Measurements from ENCODE around the gene ZNF354B.
"Not testable (repeated sequence)": the region's sequence is repeated elsewhere in the genome, so short reads cannot be mapped to it uniquely, and the experiment has no call there.

Gene ZNF354B

GRCh38 chr5:178840399-178840798 is 19.4 kb upstream of the ZNF354B start:
- not testable (repeated sequence) for H3K27me3 ChIP-seq (ENCODE audit: control insufficient read depth, insufficient read depth, low read length)

DNA sequence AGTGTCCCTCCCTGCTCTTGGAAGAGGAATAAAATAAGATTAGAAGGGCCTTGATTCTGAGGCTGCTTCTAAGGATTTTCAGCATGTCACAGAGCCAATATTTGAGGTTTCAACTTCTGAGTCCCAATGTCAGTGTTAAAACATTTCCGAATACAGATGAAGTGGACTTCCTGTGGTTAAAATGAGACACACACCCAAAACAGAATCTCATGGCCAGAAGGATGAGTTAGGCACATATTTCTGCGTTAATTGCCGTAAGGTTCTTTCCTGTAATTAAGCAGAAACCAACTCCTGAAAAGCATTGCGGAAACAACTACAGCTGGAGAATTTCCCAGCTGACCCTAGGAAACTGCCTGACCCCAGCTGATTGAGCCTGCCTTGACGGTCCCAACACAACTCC is 10.4 kb upstream of the ZNF354B start:
- Histone ChIP-seq H3K4me1 (ENCODE audit: control insufficient read depth, insufficient read depth, low read length) (no peaks in the 10 kb centered on the region), H3K27ac (ENCODE audit: low read depth, low read length) (no peak overlapping the region), H3K9ac (ENCODE audit: low read length) (no peak overlapping the region), H3K36me3 (ENCODE audit: control insufficient read depth, insufficient read depth, low read length) (no peaks in the 10 kb centered on the region), H3K4me3 (ENCODE audit: low read length) (no peak overlapping the region), H3K27me3 (ENCODE audit: control insufficient read depth, insufficient read depth, low read length) (no peaks in the 10 kb centered on the region)

More at GRCh38 chr5:178840399-178840798, 19.4 kb upstream of the ZNF354B start:
- H3K9ac ChIP-seq (ENCODE audit: low read length); H3K36me3 ChIP-seq (ENCODE audit: control insufficient read depth, insufficient read depth, low read length); H3K4me3 ChIP-seq (ENCODE audit: low read length); H3K4me1 ChIP-seq (ENCODE audit: control insufficient read depth, insufficient read depth, low read length); H3K27ac ChIP-seq (ENCODE audit: low read depth, low read length): not testable (repeated sequence)

DNA sequence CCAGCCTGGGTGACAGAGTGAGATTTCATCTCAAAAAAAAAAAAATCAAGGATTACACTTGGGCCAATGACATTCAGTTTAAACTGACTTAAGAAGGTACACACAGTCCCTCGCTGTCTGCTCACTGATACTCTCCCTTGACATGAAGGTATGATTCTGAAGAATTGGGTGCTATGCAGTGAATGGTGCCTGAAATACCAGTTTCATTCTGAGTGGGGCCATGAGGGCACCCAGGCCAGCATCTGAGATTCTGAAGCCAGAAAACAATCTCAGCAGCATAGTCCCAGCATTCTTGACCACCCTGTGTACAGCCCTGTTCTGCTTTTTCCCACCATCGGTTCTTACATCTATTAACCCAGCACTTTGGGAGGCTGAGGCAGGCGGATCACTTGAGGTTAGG is 7.8 kb upstream of the ZNF354B start:
- Histone ChIP-seq H3K36me3 (ENCODE audit: control insufficient read depth, insufficient read depth, low read length) (no peaks in the 10 kb centered on the region), H3K4me1 (ENCODE audit: control insufficient read depth, insufficient read depth, low read length) (no peaks in the 10 kb centered on the region), H3K9ac (ENCODE audit: low read length) (no peak overlapping the region), H3K27ac (ENCODE audit: low read depth, low read length) (no peak overlapping the region), H3K27me3 (ENCODE audit: control insufficient read depth, insufficient read depth, low read length) (no peaks in the 10 kb centered on the region), H3K4me3 (ENCODE audit: low read length) (no peak overlapping the region)

DNA sequence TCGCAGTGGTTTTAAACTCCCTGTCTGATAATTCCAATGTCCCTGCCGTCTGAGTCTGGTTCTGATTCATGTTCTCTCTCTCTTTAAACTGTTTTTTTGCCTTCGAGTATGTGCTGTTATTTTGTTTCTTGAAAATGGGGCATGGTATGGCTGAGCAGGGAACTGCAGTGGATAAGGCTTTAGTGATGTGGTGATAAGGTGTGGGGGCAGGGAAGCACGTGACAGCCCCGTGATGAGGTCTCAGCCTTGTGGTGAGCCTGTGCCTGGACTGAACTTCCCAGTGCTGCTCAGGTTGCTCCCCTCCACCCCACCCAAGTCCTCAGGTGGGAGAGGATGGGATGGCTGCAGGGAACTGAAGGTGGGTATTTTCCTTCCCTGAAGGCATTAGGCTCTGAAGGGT is 5.5 kb upstream of the ZNF354B start:
- H3K36me3 ChIP-seq (ENCODE audit: control insufficient read depth, insufficient read depth, low read length), result no peaks in the 10 kb centered on the region
- no peak overlapping the region for H3K27ac ChIP-seq (ENCODE audit: low read depth, low read length)
- H3K4me1 ChIP-seq (ENCODE audit: control insufficient read depth, insufficient read depth, low read length), result no peaks in the 10 kb centered on the region
- H3K9ac ChIP-seq (ENCODE audit: low read length), result no peak overlapping the region
- H3K27me3 ChIP-seq (ENCODE audit: control insufficient read depth, insufficient read depth, low read length), result no peaks in the 10 kb centered on the region
- H3K4me3 ChIP-seq (ENCODE audit: low read length), result no peak overlapping the region

- Histone ChIP-seq H3K27ac (ENCODE audit: low read depth, low read length) (peak overlapping the region; percentile 68), H3K4me3 (ENCODE audit: low read length) (peak overlapping the region; percentile 74)
- not testable (repeated sequence) for H3K9ac ChIP-seq (ENCODE audit: low read length); H3K4me1 ChIP-seq (ENCODE audit: control insufficient read depth, insufficient read depth, low read length); H3K27me3 ChIP-seq (ENCODE audit: control insufficient read depth, insufficient read depth, low read length); H3K36me3 ChIP-seq (ENCODE audit: control insufficient read depth, insufficient read depth, low read length)
Measured at GRCh38 chr5:178860615-178861014, 862 bp downstream of the ZNF354B start.

DNA sequence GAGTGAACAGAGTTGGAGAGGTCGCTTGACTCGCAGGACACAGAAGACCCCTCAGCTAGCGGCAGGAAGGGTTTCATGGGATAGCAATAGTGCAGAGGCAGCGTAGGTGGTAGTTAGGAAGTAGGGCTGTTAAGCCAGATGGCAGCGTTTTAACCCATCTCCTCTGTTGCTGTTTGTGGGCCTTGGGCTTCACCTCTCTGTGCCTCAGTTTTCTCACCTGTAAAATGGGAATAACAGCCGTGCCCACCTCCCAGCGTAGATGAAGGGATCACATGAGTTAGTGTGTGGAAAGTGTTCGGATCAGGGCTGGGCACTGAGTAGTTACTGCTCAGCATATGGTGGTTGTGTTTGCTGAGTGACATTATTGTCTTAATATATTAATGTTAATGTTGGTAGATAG is 1.9 kb downstream of the ZNF354B start:
- no peak overlapping the region for H3K4me3 ChIP-seq (ENCODE audit: low read length)
- no peaks in the 10 kb centered on the region for H3K27me3 ChIP-seq (ENCODE audit: control insufficient read depth, insufficient read depth, low read length)
- H3K36me3 ChIP-seq (ENCODE audit: control insufficient read depth, insufficient read depth, low read length), result peaks cover 6% of the 10 kb centered on the region
- peaks cover 4% of the 10 kb centered on the region for H3K4me1 ChIP-seq (ENCODE audit: control insufficient read depth, insufficient read depth, low read length)
- no peak overlapping the region for H3K27ac ChIP-seq (ENCODE audit: low read depth, low read length)
- no peak overlapping the region for H3K9ac ChIP-seq (ENCODE audit: low read length)

GRCh38 chr5:178866946-178867345 is 7.2 kb downstream of the ZNF354B start:
- H3K4me1 ChIP-seq (ENCODE audit: control insufficient read depth, insufficient read depth, low read length), result no peaks in the 10 kb centered on the region
- no peak overlapping the region for H3K4me3 ChIP-seq (ENCODE audit: low read length)
- H3K9ac ChIP-seq (ENCODE audit: low read length), result no peak overlapping the region
- H3K27ac ChIP-seq (ENCODE audit: low read depth, low read length), result no peak overlapping the region
- H3K36me3 ChIP-seq (ENCODE audit: control insufficient read depth, insufficient read depth, low read length), result peaks cover 25% of the 10 kb centered on the region
- H3K27me3 ChIP-seq (ENCODE audit: control insufficient read depth, insufficient read depth, low read length), result no peaks in the 10 kb centered on the region

DNA sequence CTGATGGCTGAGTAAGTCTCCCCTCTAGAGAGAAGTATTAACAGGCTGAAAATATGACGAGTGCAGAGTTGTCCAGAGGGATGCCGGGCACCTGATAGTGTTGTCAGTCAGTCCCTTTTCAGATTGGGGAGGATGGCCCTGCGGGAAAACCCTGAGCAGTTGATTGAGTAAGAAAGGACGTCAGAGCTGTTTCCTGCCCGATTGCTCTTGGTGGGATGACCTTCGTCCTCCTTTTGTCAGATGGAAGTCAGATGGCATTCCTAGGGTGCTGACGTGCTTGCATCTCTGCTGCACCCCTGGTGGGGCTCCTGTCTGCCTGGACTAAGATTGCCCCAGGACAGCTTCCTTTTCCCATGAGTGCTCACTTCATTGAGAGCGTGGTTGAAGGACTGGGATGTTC is 9.8 kb downstream of the ZNF354B start:
- Histone ChIP-seq H3K36me3 (ENCODE audit: control insufficient read depth, insufficient read depth, low read length) (peaks cover 27% of the 10 kb centered on the region), H3K9ac (ENCODE audit: low read length) (no peak overlapping the region), H3K27me3 (ENCODE audit: control insufficient read depth, insufficient read depth, low read length) (no peaks in the 10 kb centered on the region), H3K4me3 (ENCODE audit: low read length) (no peak overlapping the region), H3K4me1 (ENCODE audit: control insufficient read depth, insufficient read depth, low read length) (no peaks in the 10 kb centered on the region), H3K27ac (ENCODE audit: low read depth, low read length) (no peak overlapping the region)

DNA sequence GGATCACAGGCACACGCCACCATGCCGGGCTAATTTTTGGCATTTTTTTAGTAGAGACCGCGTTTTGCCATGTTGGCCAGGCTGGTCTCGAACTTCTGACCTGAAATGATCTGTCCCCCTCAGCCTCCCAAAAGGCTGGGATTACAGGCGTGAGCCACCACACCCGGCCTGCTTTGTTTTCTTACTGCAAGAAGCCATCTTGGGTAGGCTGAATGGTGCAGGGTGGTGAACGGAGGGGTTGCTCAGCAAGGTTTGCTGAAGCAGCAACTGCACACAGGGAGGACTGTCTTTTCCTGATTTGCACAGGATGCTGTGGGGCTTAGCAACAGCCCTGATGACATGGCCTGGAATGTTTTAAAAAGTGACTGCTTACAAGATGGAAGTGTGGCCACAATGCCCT is 10.7 kb downstream of the ZNF354B start:
- Histone ChIP-seq H3K4me3 (ENCODE audit: low read length) (no peak overlapping the region), H3K4me1 (ENCODE audit: control insufficient read depth, insufficient read depth, low read length) (no peaks in the 10 kb centered on the region), H3K27ac (ENCODE audit: low read depth, low read length) (no peak overlapping the region), H3K27me3 (ENCODE audit: control insufficient read depth, insufficient read depth, low read length) (no peaks in the 10 kb centered on the region), H3K36me3 (ENCODE audit: control insufficient read depth, insufficient read depth, low read length) (peaks cover 33% of the 10 kb centered on the region), H3K9ac (ENCODE audit: low read length) (no peak overlapping the region)

- Histone ChIP-seq H3K36me3 (ENCODE audit: control insufficient read depth, insufficient read depth, low read length) (peaks cover 38% of the 10 kb centered on the region), H3K27me3 (ENCODE audit: control insufficient read depth, insufficient read depth, low read length) (no peaks in the 10 kb centered on the region), H3K4me1 (ENCODE audit: control insufficient read depth, insufficient read depth, low read length) (no peaks in the 10 kb centered on the region), H3K27ac (ENCODE audit: low read depth, low read length) (no peak overlapping the region), H3K9ac (ENCODE audit: low read length) (no peak overlapping the region), H3K4me3 (ENCODE audit: low read length) (no peak overlapping the region)
Measured at GRCh38 chr5:178872302-178872701, 12.5 kb downstream of the ZNF354B start.

DNA sequence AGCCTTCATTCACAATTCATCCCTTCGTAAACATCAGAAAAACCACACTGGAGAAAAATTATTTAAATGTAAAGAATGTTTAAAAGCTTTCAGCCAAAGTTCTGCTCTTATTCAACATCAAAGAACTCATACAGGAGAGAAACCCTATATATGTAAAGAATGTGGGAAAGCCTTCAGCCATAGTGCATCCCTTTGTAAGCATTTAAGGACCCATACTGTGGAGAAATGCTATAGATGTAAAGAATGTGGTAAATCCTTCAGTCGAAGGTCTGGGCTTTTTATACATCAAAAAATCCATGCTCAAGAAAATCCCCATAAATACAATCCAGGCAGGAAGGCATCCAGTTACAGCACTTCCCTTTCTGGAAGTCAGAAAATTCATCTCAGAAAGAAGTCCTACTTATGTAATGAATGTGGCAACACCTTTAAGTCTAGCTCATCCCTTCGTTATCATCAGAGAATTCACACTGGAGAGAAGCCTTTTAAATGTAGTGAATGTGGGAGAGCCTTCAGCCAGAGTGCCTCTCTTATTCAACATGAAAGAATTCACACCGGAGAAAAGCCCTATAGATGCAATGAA is 23.5 kb downstream of the ZNF354B start:
- not testable (repeated sequence) for H3K27ac ChIP-seq (ENCODE audit: low read depth, low read length); H3K4me3 ChIP-seq (ENCODE audit: low read length); H3K4me1 ChIP-seq (ENCODE audit: control insufficient read depth, insufficient read depth, low read length); H3K27me3 ChIP-seq (ENCODE audit: control insufficient read depth, insufficient read depth, low read length); H3K9ac ChIP-seq (ENCODE audit: low read length)
- peaks cover 12% of the 10 kb centered on the region for H3K36me3 ChIP-seq (ENCODE audit: control insufficient read depth, insufficient read depth, low read length)

DNA sequence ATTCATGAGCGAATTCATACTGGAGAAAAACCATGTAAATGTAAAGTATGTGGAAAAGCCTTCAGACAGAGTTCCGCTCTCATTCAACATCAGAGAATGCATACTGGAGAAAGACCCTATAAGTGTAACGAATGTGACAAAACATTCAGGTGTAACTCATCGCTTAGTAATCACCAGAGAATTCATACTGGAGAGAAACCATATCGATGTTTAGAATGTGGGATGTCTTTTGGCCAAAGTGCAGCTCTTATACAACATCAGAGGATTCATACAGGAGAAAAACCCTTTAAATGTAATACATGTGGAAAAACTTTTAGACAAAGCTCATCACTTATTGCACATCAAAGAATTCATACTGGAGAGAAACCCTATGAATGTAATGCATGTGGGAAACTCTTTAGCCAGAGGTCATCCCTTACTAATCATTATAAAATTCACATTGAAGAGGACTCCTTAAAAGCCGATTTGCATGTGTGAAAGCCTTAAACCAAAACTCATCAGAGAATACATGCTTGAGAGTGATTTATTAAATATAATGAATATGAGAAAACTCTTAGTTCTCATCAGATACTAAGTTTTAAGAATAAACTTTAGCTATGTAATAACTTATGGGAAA is 24.2 kb downstream of the ZNF354B start:
- no peaks in the 10 kb centered on the region for H3K27me3 ChIP-seq (ENCODE audit: control insufficient read depth, insufficient read depth, low read length)
- no peaks in the 10 kb centered on the region for H3K4me1 ChIP-seq (ENCODE audit: control insufficient read depth, insufficient read depth, low read length)
- H3K36me3 ChIP-seq (ENCODE audit: control insufficient read depth, insufficient read depth, low read length), result peaks cover 12% of the 10 kb centered on the region
- H3K4me3 ChIP-seq (ENCODE audit: low read length), result no peak overlapping the region
- H3K27ac ChIP-seq (ENCODE audit: low read depth, low read length), result no peak overlapping the region
- no peak overlapping the region for H3K9ac ChIP-seq (ENCODE audit: low read length)
